GM19193 (cell line): ENCODE measurements around the gene HMGN2.

ENCODE experiments used
- POLR2A ChIP-seq: IDR thresholded peaks from 4 replicates; pipeline ENCODE4 v1.6.1; 2011; ENCODE audit not compliant: insufficient read depth, insufficient read length; ENCODE audit errors: extremely low read depth

The HMGN2 gene

DNA sequence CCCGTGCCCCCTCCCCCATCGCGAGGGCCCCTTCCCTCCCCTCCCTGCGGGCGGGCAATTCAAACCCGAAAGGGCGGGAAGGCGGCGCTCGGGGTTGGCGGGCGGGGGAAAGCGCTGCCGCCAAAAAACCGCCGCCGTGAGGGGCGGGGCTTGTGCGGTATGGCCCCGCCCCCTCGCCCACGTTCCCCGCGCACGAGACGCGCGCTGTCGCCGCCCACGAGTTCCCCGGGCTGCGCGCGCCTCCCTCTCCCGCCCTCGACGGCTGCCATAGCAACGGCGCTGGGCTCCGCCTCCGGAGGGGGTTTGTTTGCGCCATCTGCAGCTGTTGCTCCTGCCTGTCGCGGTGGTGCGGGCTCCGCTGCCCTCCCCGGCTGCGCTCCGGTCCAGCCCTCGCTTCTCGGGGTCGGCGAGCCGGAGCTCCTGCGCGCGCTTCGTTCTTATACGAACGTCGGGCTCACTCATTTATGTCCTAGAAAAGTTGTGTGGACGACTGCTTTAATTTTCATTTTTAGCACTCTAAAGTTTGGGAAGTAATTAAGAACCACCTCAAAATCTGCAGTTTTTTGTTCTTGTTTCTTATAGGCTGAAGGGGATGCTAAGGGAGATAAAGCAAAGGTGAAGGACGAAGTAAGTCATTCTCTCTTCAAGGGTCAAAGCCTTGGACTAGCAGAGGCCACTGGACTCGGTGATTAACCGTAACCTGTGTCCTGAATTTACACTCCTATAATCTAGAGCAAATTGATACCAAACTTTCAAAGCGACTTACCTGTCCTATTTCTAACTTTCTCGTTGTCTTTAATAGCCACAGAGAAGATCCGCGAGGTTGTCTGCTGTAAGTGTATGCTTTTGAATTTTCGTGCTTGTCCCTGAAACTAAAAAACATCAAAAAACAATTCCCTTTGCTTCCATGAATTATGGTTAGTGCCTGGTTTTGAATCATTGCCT is 933 bp downstream of the HMGN2 start:
- no peak for TF ChIP-seq POLR2A

- TF ChIP-seq POLR2A = no peak
Observed at GRCh38 chr1:26474818-26475217, 2.6 kb downstream of the HMGN2 start.

DNA sequence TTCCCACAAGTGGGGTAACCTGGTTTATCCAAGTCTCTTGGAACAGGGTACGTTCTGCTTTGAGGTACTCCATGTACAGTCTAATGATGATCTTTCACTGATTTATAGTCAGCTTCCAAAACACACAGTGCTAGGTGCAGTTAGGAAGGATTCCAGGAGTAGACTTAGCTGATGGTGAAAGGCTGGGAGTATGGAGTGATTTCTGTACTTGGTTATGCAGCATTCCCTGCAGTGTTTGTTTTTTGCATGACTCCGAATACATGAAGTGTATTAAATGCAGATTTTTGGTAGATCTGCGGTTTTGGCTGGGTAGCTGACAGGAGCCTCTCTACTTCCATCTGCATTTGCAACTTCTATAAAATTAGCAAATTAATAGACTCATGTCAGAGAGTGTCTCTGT is 3.7 kb downstream of the HMGN2 start:
- no peak for TF ChIP-seq POLR2A

GRCh38 chr1:26476958-26477357 is 4.7 kb downstream of the HMGN2 start:
- no peak for TF ChIP-seq POLR2A

- TF ChIP-seq POLR2A = peak; percentile 15
Observed at GRCh38 chr1:26477446-26478152, 5.4 kb downstream of the HMGN2 start.

DNA sequence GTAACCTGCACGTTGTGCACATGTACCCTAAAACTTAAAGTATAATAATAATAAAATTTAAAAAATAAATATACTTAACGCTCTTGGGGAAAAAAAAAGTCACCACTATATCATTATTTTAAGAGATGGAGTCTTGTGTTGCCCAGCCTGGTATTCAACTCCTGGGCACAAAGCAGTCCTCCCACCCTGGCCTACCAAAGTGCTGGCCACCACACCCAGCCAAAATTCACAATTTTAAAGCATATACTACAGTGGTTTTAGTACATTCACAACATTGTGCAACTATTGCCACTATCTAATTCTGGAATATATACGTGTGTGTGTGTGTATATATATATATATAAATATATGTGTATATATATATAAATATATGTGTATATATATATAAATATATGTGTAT is 5.9 kb downstream of the HMGN2 start:
- no peak for TF ChIP-seq POLR2A

DNA sequence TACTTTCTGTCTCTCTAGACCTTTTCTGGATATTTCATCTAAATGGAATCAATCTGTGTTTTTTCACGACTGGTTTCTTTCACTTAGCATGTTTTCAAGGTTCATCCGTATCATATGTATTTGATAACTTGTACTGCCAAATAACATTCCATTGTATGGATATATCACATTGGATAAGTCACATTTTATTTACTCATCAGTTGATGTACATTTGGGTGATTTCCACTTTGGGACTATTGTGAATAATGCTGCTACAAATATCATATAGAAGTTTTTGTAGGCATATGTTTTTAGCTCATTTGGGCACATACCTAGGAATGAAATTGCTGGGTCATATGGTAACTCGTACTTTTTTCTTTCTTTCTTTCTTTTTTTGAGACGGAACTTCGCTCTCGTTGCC is 6.7 kb downstream of the HMGN2 start:
- no peak for TF ChIP-seq POLR2A

DNA sequence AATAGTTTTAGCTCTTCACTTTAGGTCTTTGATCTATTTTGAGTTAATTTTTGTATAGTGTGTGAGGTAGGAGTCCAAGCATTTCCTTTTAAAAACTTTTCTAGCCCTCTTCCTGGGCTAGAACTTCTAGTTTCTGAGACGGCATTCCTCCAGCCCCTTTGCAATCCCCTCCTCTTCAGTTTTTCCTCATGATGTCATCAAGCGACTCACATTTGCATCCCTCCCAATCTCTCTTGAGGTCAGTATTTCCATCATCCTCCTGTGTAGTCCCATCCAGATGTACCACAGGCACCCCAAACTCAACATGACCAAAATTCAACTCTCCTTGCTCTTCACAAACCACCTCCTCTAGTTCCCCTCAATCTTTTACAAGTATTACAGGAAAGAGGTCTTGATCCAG is 10.7 kb downstream of the HMGN2 start:
- no peak for TF ChIP-seq POLR2A

DNA sequence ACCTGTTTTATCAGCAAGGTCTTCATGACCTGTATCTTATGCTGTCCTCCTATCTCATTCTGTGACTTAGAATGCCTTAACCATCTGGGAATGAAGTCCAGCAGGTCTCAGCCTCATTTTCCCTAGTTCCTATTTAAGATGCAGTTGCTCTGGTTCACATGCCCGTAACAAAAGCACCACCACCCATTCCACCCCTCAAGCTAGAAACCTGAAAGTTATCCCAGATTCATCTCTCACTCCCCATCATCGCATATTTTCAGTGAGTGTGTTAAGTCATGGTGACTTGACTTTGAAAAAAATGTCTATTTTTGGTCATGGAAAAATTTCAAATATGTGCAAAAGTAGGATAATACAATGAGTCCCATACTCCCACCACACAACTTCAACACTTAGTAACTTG is 11.7 kb downstream of the HMGN2 start:
- TF ChIP-seq POLR2A = no peak

DNA sequence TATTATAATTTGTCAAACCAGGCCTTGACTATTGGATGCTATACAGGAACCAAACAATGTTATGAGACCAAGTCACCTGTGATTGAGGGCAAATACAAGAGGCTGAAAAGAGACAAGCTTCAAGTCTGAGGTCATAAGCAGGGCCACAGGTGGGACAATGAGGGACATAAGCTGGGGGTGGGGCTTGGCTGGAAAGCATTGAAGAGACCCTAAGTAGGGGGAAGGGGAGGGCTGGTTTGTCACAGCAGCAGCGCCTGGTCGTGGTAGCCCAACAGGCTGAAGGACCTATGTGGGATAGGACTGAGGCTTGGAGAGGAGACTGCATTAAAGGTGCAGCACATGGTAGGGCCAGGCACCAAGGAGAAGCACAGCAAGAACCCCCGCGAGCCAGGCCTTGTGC is 17.9 kb downstream of the HMGN2 start:
- no peak for TF ChIP-seq POLR2A

- no peak for TF ChIP-seq POLR2A
Observed at GRCh38 chr1:26493267-26493666, 21.0 kb downstream of the HMGN2 start.

DNA sequence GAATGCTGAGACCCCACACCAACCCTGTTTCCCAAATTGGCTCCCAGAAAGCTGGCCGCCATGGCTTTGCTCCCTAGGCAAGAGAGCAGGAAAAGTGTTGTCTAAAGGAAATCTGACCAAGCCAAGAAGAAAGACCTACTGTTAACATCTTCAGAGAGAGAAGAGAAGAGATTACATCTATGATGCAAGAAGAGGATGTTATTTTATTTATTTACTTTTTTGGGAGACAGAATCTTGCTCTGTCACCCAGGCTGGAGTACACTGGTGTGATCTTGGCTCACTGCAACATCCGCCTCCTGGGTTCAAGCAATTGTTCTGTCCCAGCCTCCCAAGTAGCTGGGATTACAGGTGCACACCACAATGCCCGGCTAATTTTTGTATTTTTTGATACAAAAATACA is 21.7 kb downstream of the HMGN2 start:
- TF ChIP-seq POLR2A = no peak

GRCh38 chr1:26496861-26497260 is 24.6 kb downstream of the HMGN2 start:
- no peak for TF ChIP-seq POLR2A

GRCh38 chr1:26498894-26499293 is 26.7 kb downstream of the HMGN2 start:
- TF ChIP-seq POLR2A = no peak

- TF ChIP-seq POLR2A = no peak
Observed at GRCh38 chr1:26500488-26501175, 28.4 kb downstream of the HMGN2 start.
